Skeletal muscle satellite cell (primary cell): ENCODE results near the gene SKAP2.

Experiments
- H3K27me3 ChIP-seq: 2 replicates; pipeline ENCODE4 v1.7.0; 2013; ENCODE audit warnings: low read length; ENCODE audit not compliant: control insufficient read depth, insufficient read depth
- H3K36me3 ChIP-seq: 2 replicates; pipeline ENCODE4 v1.7.0; 2013; ENCODE audit warnings: mild to moderate bottlenecking, control low read depth, low read length; ENCODE audit not compliant: insufficient read depth
- H3K4me1 ChIP-seq: 2 replicates; pipeline ENCODE4 v1.7.0; 2013; ENCODE audit warnings: low read length; ENCODE audit not compliant: control insufficient read depth, insufficient read depth
- H3K4me2 ChIP-seq: 2 replicates; pipeline ENCODE4 v1.7.0; 2013; ENCODE audit warnings: mild to moderate bottlenecking, low read length
- H3K4me3 ChIP-seq: 2 replicates; pipeline ENCODE4 v1.7.0; 2013; ENCODE audit warnings: low read length
- H3K9ac ChIP-seq: 2 replicates; pipeline ENCODE4 v1.7.0; 2013; ENCODE audit warnings: mild to moderate bottlenecking, low read depth, low read length, moderate library complexity
- H3K9me3 ChIP-seq: replicated peaks from 2 replicates; pipeline ENCODE4 v1.7.0; 2013; ENCODE audit warnings: mild to moderate bottlenecking, control low read depth, low read length

Gene SKAP2

DNA sequence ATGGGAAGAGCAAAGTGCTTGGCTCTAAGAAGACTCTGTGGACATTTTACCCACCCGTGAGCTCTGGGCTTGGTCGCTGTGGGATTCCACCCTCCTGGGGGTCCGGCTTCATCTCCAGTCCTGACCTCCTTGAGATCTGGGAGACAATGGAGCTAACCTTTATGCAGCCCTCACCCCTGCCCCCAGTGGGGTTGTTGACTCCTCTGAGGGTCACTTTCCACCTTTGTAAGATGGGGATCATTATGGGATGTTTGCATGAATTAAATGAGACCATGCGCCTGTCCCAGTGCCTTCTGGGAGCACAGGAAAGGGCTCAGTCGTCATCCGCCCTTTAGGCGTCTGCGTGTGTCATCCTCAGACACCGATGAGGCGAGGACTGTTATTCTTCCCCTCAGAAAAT lies 237.2 kb downstream of the SKAP2 start:
- Histone ChIP-seq H3K27me3 (peaks cover 17% of the 10 kb centered on the region), H3K4me1 (no peaks in the 10 kb centered on the region), H3K4me2 (no peak overlapping the region), H3K9ac (no peak overlapping the region), H3K4me3 (no peak overlapping the region), H3K9me3 (no peaks in the 10 kb centered on the region), H3K36me3 (no peaks in the 10 kb centered on the region)

- H3K4me3 ChIP-seq = no peak overlapping the region
- no peak overlapping the region for H3K9ac ChIP-seq
- H3K9me3 ChIP-seq = no peaks in the 10 kb centered on the region
- no peak overlapping the region for H3K4me2 ChIP-seq
- no peaks in the 10 kb centered on the region for H3K4me1 ChIP-seq
- no peaks in the 10 kb centered on the region for H3K36me3 ChIP-seq
- peaks cover 17% of the 10 kb centered on the region for H3K27me3 ChIP-seq
Observed at GRCh38 chr7:26626687-26627086, 237.7 kb downstream of the SKAP2 start.

- no peak overlapping the region for H3K4me2 ChIP-seq
- no peaks in the 10 kb centered on the region for H3K9me3 ChIP-seq
- H3K4me3 ChIP-seq = no peak overlapping the region
Observed at GRCh38 chr7:26626156-26626555, 238.2 kb downstream of the SKAP2 start.

DNA sequence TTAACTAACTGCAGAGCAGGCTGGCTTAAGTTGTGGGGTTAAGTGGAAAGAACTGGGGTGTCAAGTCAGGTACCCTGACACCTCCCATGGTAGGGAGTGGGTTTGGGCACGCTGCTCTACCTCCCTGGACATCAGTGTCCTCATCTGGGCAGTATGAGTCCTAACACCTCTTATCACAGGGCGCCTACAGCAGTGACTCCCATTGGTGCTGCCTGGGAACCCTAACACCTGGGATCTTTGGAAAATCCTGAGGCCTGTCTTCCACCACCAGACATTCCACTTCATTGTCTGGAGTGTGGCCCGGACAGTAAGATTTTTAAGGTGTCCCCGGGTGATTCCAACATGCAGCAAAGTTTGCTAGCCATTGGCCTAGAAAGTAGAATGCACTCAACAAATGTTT lies 239.1 kb downstream of the SKAP2 start:
- no peaks in the 10 kb centered on the region for H3K9me3 ChIP-seq
- H3K9ac ChIP-seq = no peak overlapping the region
- H3K27me3 ChIP-seq = peaks cover 17% of the 10 kb centered on the region
- H3K4me1 ChIP-seq = no peaks in the 10 kb centered on the region
- no peaks in the 10 kb centered on the region for H3K36me3 ChIP-seq
- no peak overlapping the region for H3K4me3 ChIP-seq
- no peak overlapping the region for H3K4me2 ChIP-seq

More at GRCh38 chr7:26626156-26626555, 238.2 kb downstream of the SKAP2 start:
- peaks cover 17% of the 10 kb centered on the region for H3K27me3 ChIP-seq
- H3K9ac ChIP-seq = no peak overlapping the region
- no peaks in the 10 kb centered on the region for H3K36me3 ChIP-seq
- no peaks in the 10 kb centered on the region for H3K4me1 ChIP-seq

GRCh38 chr7:26624839-26625238 lies 239.6 kb downstream of the SKAP2 start:
- Histone ChIP-seq H3K4me1 (no peaks in the 10 kb centered on the region), H3K36me3 (no peaks in the 10 kb centered on the region), H3K9me3 (no peaks in the 10 kb centered on the region), H3K27me3 (peaks cover 17% of the 10 kb centered on the region), H3K9ac (no peak overlapping the region), H3K4me3 (no peak overlapping the region), H3K4me2 (no peak overlapping the region)

DNA sequence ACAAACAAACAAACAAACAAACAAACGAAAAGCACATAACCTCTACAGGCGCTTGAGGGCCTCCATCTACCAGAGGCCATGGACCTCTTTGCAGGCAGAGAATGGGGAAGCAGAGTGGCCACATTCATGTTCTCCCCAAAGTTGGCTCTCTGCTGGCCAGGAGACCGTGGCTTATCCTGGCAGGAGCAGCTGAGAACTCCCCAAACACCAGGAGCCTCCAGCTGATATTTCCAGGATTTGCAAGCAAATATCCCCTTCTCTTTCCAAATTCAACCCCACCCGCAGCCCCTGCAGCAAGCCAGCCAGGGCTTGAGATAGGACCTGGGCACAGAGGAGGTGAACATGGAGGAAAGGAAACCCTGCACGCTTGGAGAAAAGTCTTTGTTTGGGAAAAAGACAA lies 240.0 kb downstream of the SKAP2 start:
- Histone ChIP-seq H3K27me3 (peaks cover 17% of the 10 kb centered on the region), H3K4me2 (no peak overlapping the region), H3K36me3 (no peaks in the 10 kb centered on the region), H3K9ac (no peak overlapping the region), H3K4me3 (no peak overlapping the region), H3K9me3 (no peaks in the 10 kb centered on the region), H3K4me1 (no peaks in the 10 kb centered on the region)

DNA sequence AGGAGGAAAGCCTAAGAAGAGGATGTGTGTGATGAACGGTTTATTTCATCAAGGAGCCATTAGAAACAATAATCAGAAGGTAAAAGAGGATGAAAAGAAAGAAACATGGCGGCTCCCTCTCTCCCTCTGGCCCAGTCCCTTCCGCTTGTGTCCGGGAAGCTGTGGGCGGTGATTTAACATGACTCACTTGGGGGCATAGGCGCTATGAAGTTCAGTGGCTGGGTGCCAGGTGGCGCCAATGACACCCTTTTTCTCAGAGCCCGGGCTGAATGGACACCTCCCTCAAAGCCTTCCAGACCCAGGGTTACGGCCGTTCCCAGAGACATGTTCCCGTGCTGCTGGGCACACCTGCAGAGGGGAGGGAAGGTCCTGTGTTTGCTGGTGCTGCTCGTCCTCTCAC lies 244.0 kb downstream of the SKAP2 start:
- Histone ChIP-seq H3K9me3 (no peaks in the 10 kb centered on the region), H3K27me3 (no peaks in the 10 kb centered on the region), H3K4me1 (no peaks in the 10 kb centered on the region), H3K4me2 (no peak overlapping the region), H3K36me3 (no peaks in the 10 kb centered on the region), H3K9ac (no peak overlapping the region), H3K4me3 (no peak overlapping the region)

DNA sequence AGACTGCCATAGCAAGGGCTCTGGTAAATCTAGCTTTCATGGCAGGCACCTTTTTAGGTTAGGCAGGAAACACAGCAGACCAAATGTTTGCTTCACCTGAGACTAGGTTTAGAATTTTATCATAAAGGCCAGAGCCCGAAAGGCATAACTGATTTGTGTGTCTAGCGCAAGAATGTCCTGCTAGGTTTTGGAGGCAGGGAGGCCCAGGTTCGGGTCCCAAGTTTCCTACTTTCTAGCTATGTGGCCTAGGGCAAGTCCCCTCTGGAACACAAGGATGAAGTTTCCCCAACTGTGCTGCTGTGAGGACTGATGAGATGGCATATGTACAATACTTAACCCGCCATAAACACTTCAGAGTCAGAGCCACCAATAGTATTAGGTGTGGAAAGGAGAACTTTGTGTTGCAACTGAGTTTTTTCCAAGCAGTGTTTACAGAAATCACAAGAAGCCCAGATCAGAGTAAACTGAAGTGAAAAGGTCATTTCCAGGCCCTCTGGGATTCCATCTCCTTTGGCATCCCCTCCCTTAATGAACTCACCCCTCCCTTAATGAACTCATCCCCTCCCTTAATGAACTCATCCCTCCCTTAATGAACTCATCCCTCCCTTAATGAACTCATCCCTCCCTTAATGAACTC lies 244.9 kb downstream of the SKAP2 start:
- Histone ChIP-seq H3K4me2 (no peak overlapping the region), H3K36me3 (no peaks in the 10 kb centered on the region), H3K27me3 (no peaks in the 10 kb centered on the region), H3K9me3 (no peaks in the 10 kb centered on the region), H3K4me3 (no peak overlapping the region), H3K9ac (no peak overlapping the region), H3K4me1 (no peaks in the 10 kb centered on the region)

DNA sequence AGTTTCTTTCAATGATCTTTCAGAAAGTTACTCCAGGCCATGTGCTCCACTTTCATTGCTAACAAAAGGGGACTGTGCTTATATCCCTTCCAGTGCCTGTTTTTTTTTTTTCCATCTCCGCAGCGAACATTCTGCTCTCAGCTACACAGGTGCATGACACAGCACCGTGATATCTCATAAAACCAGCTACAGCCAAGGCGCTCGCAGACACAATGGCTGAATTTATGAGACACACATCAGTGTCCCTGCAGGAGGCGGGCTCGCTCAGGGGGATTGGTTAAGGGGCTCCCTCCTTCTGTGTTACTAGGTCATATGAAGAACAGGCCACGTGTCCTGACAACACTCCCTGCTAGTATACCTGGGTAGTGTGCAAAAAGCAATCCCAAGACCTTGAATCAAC lies 245.5 kb downstream of the SKAP2 start:
- Histone ChIP-seq H3K4me2 (no peak overlapping the region), H3K27me3 (no peaks in the 10 kb centered on the region), H3K9ac (no peak overlapping the region), H3K9me3 (no peaks in the 10 kb centered on the region), H3K36me3 (no peaks in the 10 kb centered on the region), H3K4me3 (no peak overlapping the region), H3K4me1 (no peaks in the 10 kb centered on the region)

GRCh38 chr7:26618449-26618848 lies 245.9 kb downstream of the SKAP2 start:
- H3K9ac ChIP-seq = no peak overlapping the region
- no peaks in the 10 kb centered on the region for H3K27me3 ChIP-seq
- no peak overlapping the region for H3K4me2 ChIP-seq
- no peaks in the 10 kb centered on the region for H3K4me1 ChIP-seq
- H3K36me3 ChIP-seq = no peaks in the 10 kb centered on the region
- no peak overlapping the region for H3K4me3 ChIP-seq
- no peaks in the 10 kb centered on the region for H3K9me3 ChIP-seq
